Urinary bladder (tissue), 4 donors: ENCODE results near the gene ZNF398. TPM values are rescaled to one million over a fixed set of nuclear protein-coding genes. Genes with fewer than 3 reads are reported as not detected.

Source experiments
- DNase-seq: peaks from one replicate; pipeline ENCODE4 v3.0.0-alpha.2; 2015; ENCODE audit errors: extremely low spot score
- H3K27ac ChIP-seq: one replicate; pipeline ENCODE4 v1.5.1; 2013; ENCODE audit warnings: low read depth, mild to moderate bottlenecking, moderate library complexity
- H3K36me3 ChIP-seq: one replicate; pipeline ENCODE4 v1.6.1; 2013; ENCODE audit warnings: mild to moderate bottlenecking, moderate library complexity; ENCODE audit not compliant: insufficient read depth
- H3K4me1 ChIP-seq: one replicate; pipeline ENCODE4 v1.6.1; 2013; ENCODE audit warnings: mild to moderate bottlenecking, moderate library complexity; ENCODE audit not compliant: insufficient read depth
- H3K4me3 ChIP-seq: one replicate; pipeline ENCODE4 v1.5.1; 2013; ENCODE audit warnings: low read depth, low read length
- WGBS: extraction: QIAGEN DNeasy Blood & Tissue Kit; methylation state at CpG from one replicate; pipeline ENCODE4 v1.1.7; 2013; 5-methylcytosine and 5-hydroxymethylcytosine counted together
- polyA plus RNA-seq: library from polyadenylated mRNA; stranded (reverse); fragments of 200-250 nt; gene quantifications from one replicate; pipeline ENCODE4 v1.2.3, GENCODE V29; 2013
- total RNA-seq: library from RNA; depleted of rRNA; stranded (reverse); fragments of >200 nt; gene quantifications from one replicate; pipeline ENCODE4 v1.2.3, GENCODE V29; 2014
- donor health status: healthy with polysubstance abuse.
- donor health status: healthy.

ZNF398 gene
- total and polyA plus RNA-seq, 2 donors, result 6.8 to 16.3 TPM

GRCh38 chr7:149166630-149167352 lies 19.5 kb downstream of the ZNF398 start:
- no peak overlapping the region for H3K4me3 ChIP-seq
- no peak for DNase-seq
- peaks cover 7% of the 10 kb centered on the region for H3K36me3 ChIP-seq
- no peaks in the 10 kb centered on the region for H3K4me1 ChIP-seq
- H3K27ac ChIP-seq, result no peak overlapping the region

GRCh38 chr7:149171892-149172533 lies 24.8 kb downstream of the ZNF398 start:
- 84% methylated on average over 9 of the region's 9 CpGs for WGBS
- no peak overlapping the region for H3K4me3 ChIP-seq
- peaks cover 3% of the 10 kb centered on the region for H3K36me3 ChIP-seq
- no peak overlapping the region for H3K27ac ChIP-seq
- H3K4me1 ChIP-seq, result no peaks in the 10 kb centered on the region
- DNase-seq, result no peak

DNA sequence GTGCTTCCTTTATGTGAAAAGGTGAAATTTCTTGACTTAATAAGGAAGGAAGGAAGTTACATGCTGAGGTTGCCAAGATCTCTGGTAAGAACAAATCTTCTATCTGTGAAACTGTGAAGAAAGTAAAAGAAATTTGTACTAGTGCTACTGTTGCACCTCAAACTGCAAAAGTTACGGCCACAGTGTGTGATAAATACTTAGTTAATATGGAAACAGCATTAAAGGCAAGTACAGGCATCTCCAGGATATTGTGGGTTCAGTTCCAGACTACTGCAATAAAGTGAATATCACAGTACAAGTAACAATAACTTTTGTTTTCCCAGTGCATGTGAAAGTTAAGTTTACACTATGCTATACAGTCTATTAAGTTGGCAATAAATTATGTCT lies 25.3 kb downstream of the ZNF398 start:
- WGBS, result 91% methylated on average over 1 of the region's 1 CpG
- Histone ChIP-seq H3K27ac (no peak overlapping the region), H3K36me3 (peaks cover 5% of the 10 kb centered on the region), H3K4me1 (no peaks in the 10 kb centered on the region), H3K4me3 (no peak overlapping the region)
- no peak for DNase-seq

GRCh38 chr7:149175150-149175549 lies 27.9 kb downstream of the ZNF398 start:
- DNase-seq, result no peak
- Histone ChIP-seq H3K4me1 (no peaks in the 10 kb centered on the region), H3K4me3 (no peak overlapping the region), H3K27ac (no peak overlapping the region), H3K36me3 (peaks cover 8% of the 10 kb centered on the region)
- 93% methylated on average over 2 of the region's 2 CpGs for WGBS

GRCh38 chr7:149179241-149179640 lies 32.0 kb downstream of the ZNF398 start:
- DNase-seq, result no peak
- Histone ChIP-seq H3K4me1 (no peaks in the 10 kb centered on the region), H3K4me3 (no peak overlapping the region), H3K27ac (no peak overlapping the region), H3K36me3 (peaks cover 8% of the 10 kb centered on the region)
- 97% methylated on average over 19 of the region's 19 CpGs for WGBS

- H3K4me1 ChIP-seq, result no peaks in the 10 kb centered on the region
- DNase-seq, result no peak
- H3K36me3 ChIP-seq, result peaks cover 8% of the 10 kb centered on the region
- H3K27ac ChIP-seq, result no peak overlapping the region
- no peak overlapping the region for H3K4me3 ChIP-seq
Measured at GRCh38 chr7:149180722-149181449, 33.6 kb downstream of the ZNF398 start.

DNA sequence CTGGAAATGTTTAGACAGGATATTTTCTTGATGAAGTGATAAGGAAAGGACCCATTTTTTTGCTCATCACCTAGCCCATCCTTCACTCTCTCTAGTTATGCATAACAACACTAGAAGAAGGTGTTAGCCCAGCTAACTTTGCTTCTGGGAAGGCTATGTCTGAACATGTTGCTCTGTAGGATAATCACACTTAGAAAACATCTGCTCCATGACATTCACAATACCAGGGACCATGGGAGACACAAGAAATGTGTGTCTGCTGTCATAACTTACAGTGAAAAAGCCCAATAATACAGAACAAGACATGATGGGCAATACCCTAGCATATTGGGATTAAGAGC lies 34.2 kb downstream of the ZNF398 start:
- Histone ChIP-seq H3K36me3 (peaks cover 8% of the 10 kb centered on the region), H3K4me1 (no peaks in the 10 kb centered on the region), H3K27ac (no peak overlapping the region), H3K4me3 (no peak overlapping the region)
- DNase-seq, result no peak

DNA sequence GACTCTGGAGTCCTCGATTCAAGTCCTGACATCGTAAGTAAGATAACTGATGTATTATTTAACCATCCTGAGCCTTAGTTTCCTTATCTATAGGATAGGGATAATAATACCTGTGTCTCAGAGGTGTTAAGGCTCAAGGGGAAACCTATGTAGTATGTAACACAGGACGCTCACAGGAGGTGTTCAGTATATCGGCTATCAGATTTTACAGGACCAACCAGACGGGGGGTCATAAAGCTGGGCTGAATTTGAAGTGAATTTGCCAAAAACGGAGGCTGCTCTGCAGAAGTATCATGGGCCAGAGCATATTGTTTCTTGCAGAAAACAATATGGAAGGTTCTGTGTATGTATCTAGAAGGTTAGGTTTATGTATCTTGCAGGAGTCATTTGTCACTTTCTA lies 37.0 kb downstream of the ZNF398 start:
- Histone ChIP-seq H3K36me3 (peaks cover 3% of the 10 kb centered on the region), H3K27ac (no peak overlapping the region), H3K4me1 (no peaks in the 10 kb centered on the region), H3K4me3 (no peak overlapping the region)
- no peak for DNase-seq
- 90% methylated on average over 6 of the region's 6 CpGs for WGBS

DNA sequence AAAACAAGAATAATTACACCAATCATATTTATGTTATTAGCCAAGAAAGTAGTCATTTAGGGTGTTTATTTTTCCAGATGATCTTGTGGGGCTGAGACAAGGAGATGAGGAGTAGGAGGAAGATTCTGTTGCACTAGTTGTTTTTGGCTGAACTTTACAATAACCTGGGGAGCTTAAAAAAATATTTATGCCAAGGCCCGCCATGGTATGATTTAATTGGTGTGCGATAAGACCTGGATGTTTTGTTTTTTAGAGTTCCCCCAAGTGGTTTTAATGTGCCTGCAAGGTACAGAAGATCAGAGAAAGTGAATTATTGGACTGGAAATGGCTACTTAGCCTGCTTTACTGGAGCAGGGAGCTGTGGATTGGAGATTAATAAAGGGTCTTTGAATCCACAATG lies 41.0 kb downstream of the ZNF398 start:
- WGBS, result 48% methylated on average over 2 of the region's 2 CpGs
- H3K4me3 ChIP-seq, result no peak overlapping the region
- no peaks in the 10 kb centered on the region for H3K36me3 ChIP-seq
- H3K4me1 ChIP-seq, result no peaks in the 10 kb centered on the region
- DNase-seq, result no peak
- H3K27ac ChIP-seq, result no peak overlapping the region

DNA sequence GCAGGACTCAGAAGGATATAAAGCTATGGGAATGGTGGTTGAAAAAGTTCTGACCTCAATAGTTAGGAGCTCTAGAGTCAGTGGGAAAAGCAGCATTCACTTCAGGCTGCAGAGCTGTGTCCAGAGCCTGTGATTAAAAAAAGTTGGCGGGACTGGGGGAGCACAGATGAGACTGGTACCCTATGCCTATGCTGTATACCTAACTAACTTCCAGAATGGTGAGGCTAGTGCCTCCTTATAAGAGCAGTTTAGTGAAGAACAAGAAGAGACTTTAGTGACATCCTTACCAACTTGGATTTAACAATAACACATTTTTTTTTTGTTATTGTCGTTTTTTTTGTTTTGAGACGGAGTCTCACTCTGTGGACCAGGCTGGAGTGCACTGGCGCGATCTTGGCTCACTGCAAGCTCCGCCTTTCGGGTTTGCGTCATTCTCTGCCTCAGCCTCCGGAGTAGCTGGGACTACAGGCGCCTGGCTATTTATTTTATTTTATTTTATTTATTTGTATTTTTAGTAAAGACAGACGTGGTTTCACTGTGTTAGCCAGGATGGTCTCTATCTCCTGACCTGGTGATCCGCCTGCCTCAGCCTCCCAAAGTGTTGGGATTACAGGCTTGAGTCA lies 41.5 kb downstream of the ZNF398 start:
- no peak for DNase-seq
- 57% methylated on average over 12 of the region's 12 CpGs for WGBS
- H3K4me3 ChIP-seq, result no peak overlapping the region
- H3K27ac ChIP-seq, result no peak overlapping the region
- H3K4me1 ChIP-seq, result no peaks in the 10 kb centered on the region
- H3K36me3 ChIP-seq, result no peaks in the 10 kb centered on the region

GRCh38 chr7:149191851-149192250 lies 44.6 kb downstream of the ZNF398 start:
- H3K27ac ChIP-seq, result no peak overlapping the region
- WGBS, result 47% methylated on average over 5 of the region's 5 CpGs

DNA sequence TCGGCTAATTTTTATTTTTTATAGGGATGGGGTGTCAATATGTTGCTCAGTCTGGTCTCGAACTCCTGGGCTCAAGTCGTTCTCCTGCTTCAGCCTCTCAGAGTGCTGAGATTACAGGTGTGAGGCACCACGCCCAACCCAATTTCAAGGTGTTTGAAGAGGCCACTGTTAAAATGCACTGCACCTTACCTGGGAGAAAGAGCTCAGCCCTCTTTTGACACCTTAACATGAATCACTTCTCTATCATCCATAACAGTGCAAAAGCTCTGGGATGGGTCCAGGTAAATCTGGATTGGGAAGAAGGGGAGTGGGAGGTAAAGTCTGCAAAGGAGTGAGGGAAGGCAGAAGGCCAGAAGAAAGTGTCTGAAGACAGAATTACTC lies 47.5 kb downstream of the ZNF398 start:
- no peak for DNase-seq
- WGBS, result 82% methylated on average over 4 of the region's 4 CpGs
- peak overlapping the region; percentile 31 for H3K27ac ChIP-seq
- H3K36me3 ChIP-seq, result peaks cover 2% of the 10 kb centered on the region
- peak overlapping the region; percentile 94 for H3K4me3 ChIP-seq
- no peaks in the 10 kb centered on the region for H3K4me1 ChIP-seq

More at GRCh38 chr7:149191851-149192250, 44.6 kb downstream of the ZNF398 start:
- DNase-seq, result no peak
- Histone ChIP-seq H3K36me3 (no peaks in the 10 kb centered on the region), H3K4me1 (no peaks in the 10 kb centered on the region), H3K4me3 (no peak overlapping the region)

DNA sequence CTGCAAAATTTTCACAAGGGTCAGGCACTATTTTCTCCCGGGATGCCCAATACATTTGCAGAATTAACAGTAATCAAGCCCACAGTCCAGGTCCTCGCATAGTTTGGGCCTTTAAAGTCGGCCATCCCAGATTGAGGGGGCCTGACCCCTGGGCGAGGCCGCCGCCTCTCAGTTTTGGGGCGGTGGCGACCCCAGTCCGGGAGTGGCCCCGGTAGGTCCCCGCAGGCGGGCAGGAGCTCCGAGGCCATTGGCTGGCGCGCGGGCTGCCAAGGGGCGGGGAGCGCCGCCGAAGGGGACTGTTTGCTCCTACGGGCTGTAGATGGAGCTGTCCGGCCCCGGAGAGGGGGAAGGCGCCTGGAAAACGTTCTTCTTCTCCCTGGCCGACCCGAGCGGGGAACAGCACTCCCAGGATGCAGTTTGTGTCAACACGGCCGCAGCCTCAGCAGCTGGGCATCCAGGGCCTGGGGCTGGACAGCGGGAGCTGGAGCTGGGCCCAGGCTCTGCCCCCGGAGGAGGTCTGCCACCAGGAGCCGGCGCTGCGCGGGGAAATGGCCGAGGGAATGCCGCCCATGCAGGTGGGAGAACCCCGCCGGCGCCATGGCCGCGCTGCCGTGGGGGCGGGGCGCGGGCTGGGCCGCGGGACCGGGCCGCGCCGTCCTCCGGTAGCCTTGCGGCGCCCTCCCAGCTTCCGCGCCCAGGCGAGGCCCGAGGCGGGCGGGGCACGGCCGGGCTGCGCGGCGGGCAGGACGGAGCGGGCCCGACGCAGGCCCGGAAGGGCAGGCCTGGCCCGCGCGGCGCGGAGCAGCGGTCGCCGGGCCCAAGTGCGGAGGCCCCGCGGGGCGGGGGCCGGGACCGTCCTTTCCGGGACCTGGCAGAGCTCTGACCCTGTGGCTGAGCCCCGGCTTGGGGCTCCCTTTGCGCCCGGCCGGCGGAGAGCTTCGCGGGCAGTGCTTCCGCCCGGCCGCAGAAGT lies 48.2 kb downstream of the ZNF398 start, which contains the start of gene ZNF282:
Gene ZNF282 (plus strand): TSS at position 367 of the 971 bp plus-strand sequence. CDS start 44 bp downstream, at position 411.
- Histone ChIP-seq H3K36me3 (peaks cover 6% of the 10 kb centered on the region), H3K4me1 (no peaks in the 10 kb centered on the region), H3K27ac (peak within 1 kb of the TSS; percentile 96), H3K4me3 (peak within 1 kb of the TSS; percentile 94)
- under 1% methylated on average over 97 of the region's 97 CpGs for WGBS
- DNase-seq, result peak; percentile 75
